Gastroesophageal sphincter (tissue), 3 donors: ENCODE data around the gene DNAJC24.

Experiments
- EP300 ChIP-seq: sonication (generic); formaldehyde crosslinking; IDR thresholded peaks from one replicate; pipeline ENCODE4 v1.6.1; 2017; ENCODE audit warnings: antibody characterized with exemption, mild to moderate bottlenecking
- POLR2A ChIP-seq, 2 donors: fragments of 450-650 bp; IDR thresholded peaks; one replicate each; pipeline ENCODE4 v1.6.1; 2017; ENCODE audit warnings: antibody characterized with exemption in 2 of 2, mild to moderate bottlenecking in 2 of 2, moderate library complexity in 1 of 2
- POLR2AphosphoS5 ChIP-seq: sonication (generic); formaldehyde crosslinking; IDR thresholded peaks from one replicate; pipeline ENCODE4 v1.6.1; 2017; ENCODE audit warnings: antibody characterized with exemption
- TF ChIP-seq, protein P1 (sequence below), 4 experiments: fragments of 200-600 bp in 2 of 4; fragments of 450-650 bp in 2 of 4; sonication (generic) in 1 of 4; IDR thresholded peaks; one replicate each; pipeline ENCODE4 v1.5.1; 2017 to 2019; ENCODE audit warnings: antibody characterized with exemption in 4 of 4, mild to moderate bottlenecking in 2 of 4, moderate library complexity in 2 of 4

DNA sequence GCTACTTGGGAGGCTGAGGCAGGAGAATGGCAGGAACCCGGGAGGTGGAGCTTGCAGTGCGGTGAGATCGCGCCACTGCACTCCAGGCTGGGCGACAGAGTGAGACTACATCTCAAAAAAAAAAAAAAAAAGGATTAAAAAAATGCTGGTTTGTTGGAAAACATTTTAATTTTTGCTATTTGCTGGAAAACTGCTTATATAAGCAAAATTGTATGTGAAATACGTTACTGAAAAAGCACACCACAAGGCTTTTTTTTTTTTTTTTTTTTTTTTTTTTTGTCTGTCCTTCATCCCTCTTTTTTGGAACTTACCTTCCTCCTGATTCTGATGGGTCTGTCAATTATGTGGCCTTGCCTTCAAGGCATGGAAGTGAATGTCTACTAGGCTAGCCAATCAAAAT, 41.0 kb upstream of the DNAJC24 start:
- TF ChIP-seq POLR2AphosphoS5 (no peak), EP300 (no peak), POLR2A (IDR thresholded peaks at IDR 0.05) (no peak)
- TF ChIP-seq, protein P1, sequence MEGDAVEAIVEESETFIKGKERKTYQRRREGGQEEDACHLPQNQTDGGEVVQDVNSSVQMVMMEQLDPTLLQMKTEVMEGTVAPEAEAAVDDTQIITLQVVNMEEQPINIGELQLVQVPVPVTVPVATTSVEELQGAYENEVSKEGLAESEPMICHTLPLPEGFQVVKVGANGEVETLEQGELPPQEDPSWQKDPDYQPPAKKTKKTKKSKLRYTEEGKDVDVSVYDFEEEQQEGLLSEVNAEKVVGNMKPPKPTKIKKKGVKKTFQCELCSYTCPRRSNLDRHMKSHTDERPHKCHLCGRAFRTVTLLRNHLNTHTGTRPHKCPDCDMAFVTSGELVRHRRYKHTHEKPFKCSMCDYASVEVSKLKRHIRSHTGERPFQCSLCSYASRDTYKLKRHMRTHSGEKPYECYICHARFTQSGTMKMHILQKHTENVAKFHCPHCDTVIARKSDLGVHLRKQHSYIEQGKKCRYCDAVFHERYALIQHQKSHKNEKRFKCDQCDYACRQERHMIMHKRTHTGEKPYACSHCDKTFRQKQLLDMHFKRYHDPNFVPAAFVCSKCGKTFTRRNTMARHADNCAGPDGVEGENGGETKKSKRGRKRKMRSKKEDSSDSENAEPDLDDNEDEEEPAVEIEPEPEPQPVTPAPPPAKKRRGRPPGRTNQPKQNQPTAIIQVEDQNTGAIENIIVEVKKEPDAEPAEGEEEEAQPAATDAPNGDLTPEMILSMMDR (IDR thresholded peaks at IDR 0.05): no peak
